ENCODE results near the gene IRF5.
"Not testable (repeated sequence)": the region's sequence is repeated elsewhere in the genome, so short reads cannot be mapped to it uniquely, and the experiment has no call there.

The IRF5 gene

DNA sequence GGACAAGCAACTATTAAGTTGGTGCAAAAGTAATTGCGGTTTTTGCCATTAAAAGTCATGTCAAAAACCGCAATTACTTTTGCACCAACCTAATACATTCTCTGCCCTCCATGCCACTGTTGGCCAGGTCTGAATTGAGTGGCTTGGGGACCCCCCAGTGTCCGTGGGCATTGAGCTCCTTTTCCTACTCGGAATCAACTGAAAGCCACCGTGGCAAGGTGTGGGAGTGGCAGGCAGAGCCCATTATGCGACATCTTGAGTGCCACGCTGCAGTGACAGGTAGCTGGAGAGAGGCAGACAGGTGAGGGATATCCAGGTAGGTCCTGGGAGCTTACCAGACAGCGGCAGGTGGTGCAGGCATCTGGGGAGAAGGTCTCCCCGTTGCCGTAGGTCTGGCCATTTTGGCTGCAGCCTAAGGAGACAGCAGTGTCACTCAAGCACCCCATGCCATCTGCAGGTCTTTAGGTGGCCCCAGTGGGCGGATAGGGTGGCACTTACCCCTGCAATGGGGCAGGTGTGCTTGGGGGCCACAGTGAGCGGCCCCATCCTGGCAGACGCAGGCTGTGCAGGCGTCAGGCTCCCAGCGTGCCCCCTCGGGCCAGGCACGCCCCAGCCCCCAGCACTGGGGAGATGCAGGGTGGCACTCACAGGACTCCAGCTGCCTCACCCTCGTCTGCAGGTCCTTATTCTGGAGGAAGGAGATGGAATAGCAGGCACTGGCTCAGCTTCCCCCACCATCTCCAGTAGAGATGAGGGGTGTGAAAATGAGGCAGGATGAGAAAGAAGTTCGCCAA, 30.8 kb upstream of the IRF5 start:
- no peak for DNase-seq

DNA sequence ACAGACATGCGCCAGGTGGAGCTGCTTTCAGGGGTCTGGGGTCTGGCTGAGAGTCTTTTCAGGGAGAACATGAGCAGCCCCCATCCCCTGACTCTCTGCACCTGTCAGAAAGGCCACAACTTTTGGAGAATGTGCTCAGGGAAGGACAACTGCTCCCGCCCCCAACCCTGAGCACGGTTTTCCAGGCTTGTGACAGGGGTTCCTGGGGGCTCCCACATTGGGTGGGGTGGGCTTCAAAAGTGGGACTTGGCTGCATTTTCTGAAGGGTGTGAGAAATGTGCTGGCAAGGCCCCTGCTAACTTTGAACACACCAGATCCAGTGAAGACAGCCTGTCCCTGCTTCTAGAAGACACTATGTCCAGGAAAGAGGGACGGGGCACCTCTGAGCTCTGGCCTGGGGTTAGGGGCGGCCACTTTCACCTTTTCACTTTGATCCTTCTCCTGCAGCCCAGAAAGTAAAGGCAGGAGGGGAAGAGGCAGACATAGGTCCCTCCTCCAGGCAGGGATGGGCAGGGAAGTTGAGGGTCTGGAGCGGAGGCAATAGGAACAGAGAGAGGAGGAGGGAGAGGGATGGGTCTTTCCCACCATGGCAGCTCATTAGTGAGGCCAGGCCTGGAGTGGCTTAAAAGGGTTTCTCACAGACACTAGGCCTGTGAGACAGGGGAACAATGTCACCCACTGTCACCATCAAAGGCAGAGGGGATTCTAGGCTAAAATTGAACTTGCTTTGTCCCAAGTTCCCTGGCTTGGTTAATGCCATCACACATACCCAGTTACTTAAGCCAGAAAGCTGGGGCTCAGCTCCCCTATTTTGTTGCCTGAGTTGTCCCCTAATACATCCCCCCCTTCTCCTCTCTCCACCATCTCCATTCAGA, 28.7 kb upstream of the IRF5 start:
- no peak for DNase-seq

DNA sequence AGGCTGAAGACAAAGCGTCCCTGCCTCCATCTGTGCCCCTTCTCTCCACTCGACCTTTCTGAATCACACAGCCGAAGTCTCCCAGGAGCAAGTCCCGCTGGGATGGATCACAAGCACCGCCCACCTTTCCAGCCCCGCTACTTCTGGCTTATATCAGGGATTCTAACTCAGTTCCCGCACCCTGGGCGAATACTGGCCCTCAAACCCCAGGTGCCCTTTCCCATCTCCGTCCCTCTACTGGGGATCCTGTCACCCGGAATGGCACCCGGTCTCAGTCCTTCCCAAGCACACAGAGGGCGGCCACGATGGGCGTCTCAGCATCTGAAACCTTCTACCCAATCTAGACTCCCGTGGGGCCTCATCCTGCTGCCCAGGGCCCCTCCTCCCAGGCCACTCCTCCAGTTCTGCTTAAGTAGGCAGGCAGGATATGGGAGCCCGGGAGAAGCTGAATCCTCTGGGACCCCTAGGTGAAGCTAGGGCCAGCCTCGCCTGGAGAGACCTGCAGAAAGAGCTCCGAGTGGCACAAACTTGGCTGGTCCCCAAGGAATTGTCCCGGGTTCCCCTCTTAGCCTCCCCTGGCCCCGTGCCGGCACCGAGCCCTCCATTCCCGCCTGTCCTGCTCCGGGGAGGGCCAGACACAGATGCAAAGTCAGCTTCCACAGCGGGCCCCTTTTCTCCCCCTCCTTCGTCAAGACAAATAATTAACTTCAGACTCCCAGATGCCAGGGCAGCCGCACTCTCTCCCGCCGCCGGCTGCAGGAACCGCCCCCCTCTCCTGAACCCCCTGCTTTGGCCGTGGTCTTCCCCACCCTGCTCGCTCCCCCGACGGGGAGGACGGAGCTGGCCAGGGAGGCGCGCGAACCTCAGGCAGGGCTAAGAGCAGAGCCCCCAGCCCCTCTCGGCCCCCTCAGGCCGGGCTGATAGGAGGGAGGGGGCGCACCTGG, 27.8 kb upstream of the IRF5 start:
- no peak for DNase-seq

DNA sequence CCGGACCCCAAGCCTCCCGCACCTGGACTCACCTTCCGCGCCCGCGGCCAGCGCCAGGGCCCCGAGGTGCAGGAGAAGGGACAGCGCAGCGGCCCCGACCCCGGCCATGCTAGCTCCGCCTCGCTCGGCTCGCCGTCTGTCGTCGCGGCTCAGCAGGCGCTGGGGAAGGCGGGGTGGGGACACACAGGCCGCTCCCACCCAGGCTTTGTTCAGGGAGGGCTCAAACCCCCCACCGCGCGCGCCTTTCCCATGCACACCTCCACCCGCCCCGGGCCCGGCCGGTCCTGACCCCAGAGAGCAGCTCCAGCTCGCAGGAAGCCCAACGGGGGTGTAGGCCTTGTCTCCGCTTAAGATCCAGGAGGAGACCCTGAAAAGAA, 27.2 kb upstream of the IRF5 start, which contains the start of gene KCP:
KCP (minus strand) TSS at position 141 of the 377 bp plus-strand sequence; CDS start at position 108, 33 bp downstream.
- no peak for DNase-seq

DNA sequence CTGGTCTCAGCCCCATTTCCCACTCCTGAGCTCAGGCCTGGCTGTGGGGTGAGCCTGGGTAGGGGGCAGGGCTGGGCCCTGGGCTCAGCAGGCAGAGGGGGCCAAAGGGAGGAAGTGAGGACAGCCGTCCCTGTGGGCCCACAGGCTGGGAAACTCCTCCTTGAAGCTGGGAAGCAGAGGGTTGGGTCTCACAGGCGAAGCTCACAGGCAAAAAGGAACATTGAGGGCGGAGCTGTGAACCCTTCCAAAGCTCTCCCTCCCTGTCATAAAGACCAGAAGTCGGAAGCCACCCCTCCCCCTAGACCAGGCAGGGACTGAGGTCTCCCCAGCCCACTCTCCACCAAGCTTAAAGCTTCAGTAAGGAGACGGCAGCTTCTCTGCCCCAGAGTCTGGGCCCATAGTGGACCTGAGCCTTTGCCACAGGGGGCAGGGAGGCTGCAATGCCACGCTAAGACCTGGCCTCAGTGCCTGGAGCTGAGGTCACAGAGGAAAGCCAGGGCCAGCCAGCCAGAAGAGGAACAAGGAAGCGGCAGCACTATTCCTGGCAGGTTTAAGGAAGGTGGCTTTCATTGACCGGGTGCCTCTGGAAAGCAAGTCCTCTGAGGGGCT, 26.2 kb upstream of the IRF5 start:
- no peak for DNase-seq

DNA sequence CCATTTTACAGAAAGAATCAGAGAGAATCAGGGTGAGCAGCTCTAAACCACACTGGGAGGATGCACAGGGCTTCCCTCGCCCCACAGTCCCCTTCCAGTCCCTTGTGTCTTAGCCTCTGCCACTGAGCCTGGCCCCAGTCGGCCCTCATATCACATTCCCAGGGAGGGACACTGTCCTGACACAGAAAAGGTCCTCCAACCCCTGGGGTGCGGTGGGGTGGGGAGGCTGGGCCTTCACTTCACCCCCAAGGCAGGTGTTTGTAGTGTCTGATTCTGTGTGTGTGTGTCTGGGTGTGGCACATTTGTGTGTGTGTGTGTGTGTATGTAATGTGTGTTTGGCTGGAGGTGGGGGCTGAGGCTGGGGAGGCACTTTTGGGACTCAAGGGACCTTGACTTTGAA, 25.4 kb upstream of the IRF5 start:
- no peak for DNase-seq

DNA sequence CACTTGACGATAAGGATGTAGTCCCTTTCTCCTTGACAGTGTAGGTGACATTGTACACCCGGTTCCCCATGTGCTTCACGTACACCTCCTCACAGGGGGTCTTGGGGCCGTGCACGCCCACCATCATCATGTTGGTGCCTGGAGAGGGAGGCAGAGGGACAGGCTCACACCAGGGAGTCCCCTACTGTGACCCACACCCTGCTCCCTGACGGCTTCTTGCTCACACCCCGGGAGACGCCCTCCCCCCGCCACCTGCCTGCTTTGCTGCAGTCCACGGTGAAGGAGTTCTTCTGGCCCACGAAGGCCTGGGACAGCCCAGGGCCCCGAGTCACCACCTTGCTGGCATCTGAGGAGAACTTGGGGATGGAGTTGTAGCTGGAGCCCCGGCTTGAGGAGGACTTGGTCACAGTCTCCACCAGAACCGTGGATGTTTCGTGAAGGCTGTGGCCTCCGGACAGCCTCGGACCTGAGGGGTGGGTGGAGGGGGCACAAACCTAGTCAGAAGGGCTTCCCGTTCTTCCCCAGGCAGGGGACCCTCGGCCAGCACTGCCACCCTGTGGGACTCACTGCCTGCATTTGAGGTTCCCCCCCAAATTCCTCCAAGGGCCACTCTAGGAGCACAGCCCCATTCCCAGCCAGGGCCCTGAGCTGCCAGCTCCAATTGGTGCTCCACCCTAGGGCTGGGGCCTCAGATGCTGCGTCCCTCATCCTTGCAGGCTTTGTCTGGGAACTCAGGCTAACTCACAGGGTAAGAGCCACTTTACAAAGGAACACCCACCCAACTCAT, 24.8 kb upstream of the IRF5 start:
- not testable (repeated sequence) for DNase-seq

DNA sequence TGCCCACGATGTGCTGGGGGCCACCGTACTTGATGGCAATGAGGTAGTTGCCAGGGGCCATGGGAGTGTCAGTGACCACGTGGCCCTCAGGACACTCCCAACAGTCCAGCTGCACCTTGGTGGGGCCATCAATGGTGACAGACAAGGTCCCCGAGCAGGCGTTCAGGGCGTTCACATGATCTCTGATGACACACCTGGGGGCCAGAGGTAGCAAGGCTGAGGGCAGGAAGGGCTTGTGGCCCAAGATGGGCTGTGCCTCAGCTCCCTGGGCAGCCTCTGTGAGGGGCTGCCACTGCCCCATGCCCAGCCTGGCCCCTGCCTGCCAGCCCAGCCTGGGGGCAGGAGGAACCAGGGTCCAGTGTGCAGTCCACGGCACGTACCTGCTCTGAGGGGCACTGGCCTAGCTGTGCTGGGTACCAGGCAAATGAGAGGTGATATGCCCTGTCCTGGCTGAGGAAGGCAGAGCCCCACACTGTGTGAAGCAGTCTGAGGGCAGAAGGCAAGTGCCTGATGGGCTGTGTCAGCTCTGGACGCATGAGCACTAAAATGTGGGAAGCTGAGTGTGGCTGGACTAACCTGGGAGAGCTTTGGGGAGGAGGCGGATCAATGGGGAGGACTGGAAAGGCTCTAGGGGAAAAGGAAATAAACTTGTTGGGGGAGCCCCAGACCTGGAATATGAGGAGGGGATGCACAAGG, 23.7 kb upstream of the IRF5 start:
- DNase-seq = no peak

DNA sequence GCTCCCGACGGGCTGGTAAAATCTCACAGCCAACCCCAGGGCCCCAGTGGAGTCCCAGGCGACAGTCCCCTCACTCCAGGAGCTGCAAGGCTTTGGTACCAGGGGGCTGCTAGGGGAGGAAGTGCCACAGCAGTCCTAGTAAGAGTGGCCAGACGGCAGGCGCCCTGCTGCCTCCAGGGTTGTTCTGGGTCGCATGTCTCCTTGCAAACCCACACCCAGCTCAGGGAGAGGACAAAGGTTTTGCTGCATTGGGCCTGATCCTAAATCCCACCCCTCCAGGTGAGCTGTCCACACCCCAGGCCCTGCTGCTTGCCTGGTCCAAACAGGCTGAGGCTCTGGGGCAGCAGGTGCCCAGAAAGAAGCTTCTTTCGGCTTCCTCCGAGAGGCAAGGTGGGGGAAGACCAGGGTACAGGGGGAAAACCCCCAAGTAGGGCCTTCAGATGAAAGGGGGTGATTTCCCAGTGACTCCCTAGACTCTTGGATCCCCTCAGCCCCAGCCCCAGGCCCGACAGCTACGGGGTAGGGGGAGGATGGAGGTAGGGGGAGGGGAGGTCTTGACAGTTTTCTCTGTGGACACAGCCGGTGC, 23.1 kb upstream of the IRF5 start:
- no peak for DNase-seq

DNA sequence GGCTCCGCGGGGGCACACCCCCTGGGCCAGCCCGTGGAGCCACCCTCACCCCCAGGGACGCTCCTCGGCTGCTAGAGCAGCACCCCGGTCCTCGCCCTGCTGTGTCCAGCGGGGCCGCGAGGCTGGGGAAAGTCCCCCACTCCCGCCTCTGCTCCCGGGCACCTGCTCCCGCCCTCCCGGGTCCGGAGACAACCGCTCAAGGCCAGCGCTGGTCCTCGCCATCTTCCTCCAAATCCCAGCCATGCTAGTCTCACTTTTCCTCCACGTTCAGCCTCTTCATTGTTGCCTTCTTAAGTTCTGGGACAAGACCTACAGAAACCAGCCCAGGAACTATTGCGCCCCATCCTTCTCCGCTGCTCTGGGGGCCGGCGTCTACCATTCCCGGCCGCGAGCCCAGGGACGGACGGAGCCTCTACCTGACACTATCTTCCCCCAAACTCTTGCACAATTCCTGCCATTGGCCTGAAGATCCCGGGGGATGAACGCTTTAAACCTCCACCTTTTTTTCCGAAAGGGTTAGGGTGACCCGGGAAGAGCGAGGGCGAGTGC, 22.4 kb upstream of the IRF5 start:
- no peak for DNase-seq

DNA sequence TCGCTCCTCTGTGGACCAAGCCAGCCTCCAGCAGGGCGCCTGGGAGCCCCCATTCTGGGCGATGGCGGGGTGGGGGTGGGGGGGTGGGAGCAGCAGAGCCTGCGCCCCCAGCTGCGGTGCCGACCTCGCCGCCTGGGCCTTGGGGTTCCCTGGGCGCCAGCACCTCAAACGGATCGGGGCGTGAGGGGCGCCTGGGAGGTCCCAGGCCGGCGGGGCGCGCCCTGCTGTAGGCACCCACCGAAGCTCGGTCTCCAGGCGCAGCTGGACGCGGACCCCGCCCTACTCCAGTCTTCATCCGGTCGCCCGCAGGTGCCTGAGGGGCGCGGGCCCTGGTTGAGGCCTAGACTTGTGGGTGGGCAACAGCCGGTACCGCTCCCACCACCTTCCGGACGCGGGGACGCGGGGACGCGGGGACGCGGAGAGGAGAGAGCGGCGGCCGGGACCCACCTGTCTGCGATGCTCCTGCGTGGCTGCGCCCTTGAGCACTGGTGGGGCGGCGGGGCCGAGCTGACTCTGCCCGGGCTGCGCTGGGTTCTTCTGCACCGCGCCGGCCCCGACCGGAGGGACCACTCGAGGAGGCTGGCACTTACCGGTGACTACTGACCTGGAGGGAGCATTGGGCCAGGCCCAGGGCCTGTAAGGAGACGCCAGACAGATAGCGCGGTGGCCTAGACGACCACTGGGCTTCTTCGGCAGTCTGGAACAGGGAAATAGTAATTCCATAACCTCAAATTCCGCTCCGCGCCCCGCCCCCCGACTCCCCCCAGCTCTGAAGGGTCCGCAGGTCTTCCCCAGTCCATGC, 21.7 kb upstream of the IRF5 start:
- DNase-seq = no peak

DNA sequence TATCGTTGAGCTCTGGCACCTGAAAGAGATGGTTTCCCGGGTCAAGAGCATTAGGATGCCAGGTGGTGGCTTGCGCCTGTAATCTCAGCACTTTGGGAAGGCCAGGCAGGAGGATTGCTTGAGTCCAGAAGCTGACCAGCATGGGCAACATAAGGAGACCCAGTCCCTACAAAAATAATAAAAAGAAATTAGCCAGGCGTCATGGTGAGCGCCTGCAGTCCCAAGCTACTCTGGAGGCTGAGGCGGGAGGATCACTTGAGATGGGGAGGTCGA, 21.1 kb upstream of the IRF5 start:
- DNase-seq = no peak

DNA sequence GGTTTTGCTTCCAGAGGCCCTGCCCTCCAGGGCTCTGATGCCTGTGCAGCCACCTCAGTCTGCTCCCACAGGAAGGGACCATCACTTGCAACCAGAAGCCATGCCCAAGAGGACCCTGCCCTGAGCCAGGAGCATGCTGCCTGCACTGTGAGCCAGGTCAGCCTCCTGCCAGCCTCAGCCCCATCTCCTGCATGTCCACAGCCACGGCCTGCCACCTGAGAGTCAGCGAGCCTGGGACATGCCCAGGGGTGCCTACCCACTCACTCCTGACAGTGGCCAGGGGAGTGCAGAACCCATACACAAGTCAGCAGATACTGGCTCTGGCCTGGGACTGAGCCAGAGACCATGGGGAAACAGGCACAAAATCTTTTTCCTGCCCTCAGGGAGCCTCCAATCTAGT, 20.6 kb upstream of the IRF5 start:
- no peak for DNase-seq

DNA sequence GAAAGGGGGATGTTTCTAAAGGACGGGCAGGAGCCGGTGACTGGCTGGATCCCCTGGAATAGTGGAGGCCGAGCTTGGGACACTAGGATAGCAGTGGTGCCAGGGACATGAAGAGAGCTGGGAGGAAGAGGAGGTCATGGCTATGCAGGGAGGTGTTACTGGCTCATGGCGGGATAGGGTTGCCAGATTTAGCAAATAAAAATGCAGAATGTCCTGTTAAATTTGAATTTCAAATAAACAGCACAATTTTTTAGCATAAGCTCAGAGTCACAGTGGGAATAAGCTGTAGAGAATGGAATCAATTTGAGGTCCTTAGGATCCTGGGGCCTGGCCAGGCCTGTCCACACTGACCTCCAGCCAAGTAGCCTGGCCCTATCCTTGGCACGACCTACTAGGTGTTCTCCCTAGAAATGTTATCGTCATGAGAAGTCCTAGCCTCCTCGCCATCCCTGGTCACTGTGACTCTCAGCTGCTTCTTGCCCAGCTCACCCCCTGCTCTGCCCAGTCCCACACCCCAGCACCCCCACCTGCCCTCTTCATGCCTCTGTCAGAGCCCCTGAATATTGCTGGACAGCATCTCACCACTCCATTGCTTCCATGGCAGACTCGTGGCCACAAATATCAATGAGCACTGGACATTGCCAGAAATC, 19.6 kb upstream of the IRF5 start:
- no peak for DNase-seq

DNA sequence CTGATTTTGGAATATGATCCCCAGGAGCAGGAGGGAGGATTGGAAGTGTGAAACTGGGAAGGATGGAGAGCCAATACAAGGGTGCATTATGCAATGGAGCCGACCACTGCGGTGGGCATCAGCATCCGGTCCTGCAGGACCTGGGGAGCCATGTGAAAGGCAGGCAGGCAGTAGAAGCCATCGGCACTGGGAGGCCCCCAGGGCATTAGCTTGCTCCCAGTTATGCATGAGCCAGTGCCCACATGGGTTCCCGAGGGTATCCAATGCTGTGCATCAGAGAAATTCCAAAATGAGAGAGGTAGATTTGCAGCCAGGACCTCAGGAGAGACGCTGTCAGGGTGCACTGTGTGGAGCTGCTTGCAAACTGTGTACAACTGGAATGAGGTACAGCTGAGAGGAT, 18.5 kb upstream of the IRF5 start:
- DNase-seq = no peak

DNA sequence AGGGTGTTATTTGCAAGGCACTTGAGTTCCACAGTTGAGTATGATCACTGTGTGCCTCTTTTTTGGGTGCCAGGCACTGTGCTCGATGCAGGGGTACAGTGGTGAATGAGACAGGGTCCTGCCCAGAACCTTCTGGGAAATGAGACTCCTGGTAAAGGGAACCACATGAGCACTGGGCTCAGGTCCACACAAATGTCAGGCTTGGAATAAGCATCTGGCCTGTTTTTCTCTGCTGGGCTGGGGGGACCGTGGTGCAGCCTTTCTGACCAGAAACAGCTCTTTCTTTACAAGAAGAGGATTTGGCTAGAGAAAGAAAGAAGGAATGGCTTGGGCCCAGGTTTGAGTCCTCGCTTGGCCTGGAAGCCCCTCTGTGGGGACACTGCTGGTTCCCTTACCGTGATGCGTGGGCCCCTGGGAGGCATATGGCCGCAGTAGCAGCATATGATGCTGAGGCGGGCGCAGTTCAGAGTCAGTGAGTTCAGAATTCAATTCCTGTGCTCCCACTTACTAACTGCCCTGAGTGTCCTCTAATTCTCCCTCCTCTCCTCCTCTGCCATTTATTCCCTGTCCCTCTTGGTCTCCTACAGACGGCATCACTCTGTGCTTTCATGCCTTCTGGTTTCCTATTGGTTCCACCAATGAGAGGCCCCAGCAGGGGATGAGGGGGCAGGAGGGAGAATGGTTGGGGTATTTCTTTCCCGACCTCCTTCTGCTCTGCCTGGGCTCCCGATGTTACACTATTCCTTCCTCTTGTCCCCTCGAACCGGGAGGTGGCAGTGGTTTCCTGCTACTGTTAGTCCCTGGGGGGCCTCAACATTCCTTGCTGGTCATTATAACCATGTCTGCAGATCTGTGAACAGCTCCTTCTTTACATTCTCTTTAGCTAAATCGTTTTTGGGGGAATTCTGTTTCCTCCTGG, 17.6 kb upstream of the IRF5 start:
- no peak for DNase-seq

DNA sequence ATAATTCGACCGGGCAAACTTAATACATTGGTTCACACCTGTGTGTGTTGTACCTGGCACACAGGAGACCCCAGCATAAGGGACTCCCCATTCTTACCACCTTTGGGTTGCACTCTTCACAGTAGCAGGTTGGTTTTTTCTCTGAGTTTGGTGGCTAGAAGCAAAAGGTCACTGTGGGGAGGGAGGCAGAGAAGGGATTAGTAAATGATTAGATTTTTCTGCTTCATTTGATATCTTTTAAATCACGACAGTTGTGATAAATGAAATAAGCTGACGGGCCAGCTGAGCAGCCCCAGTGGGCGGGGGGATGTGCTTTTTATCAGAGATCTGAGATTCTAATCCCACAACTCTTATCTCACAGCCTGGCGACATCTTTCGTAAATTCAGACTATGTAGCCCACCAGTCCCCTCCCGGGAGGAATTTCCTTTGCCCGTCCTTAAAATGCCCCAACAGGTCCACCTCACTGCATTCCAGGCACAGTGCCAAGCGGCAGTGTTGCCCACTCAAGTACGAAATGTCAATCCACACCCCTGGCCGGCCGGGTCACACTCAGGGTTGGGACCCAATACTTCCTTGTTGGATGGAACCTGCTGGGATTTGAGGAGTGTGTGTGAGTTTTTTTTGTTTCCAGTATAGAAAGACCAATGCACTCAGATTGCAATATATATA, 16.7 kb upstream of the IRF5 start:
- DNase-seq = no peak

Measured in stimulated activated naive CD4-positive, alpha-beta T cell (primary cell).